ENCODE results near the gene ARHGEF6.

DNA sequence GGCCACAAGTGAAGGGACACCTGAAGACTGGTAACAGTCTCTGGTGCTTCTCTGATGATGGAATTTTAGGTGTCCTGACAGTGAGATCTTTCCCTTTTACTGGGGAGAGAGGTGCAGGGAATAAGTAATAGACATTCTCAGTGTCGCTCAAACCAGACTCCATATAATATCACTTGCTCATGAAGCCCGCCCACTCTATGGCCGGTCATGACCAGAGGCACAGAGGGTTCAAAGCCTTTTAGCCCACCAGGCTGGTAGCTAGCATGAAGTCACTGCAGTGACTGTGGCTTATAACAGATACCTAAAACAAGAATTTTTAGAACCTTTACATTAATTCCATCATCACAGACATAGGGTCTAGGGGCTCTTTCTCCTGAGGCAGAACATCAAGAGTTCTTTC, 129.9 kb downstream of the ARHGEF6 start:
- TF ChIP-seq ESRRA (CRISPR knock-in tag; IDR thresholded peaks at IDR 0.05; ENCODE audit: borderline replicate concordance) (no peak), SP1 (CRISPR knock-in tag; conservative IDR thresholded peaks at IDR 0.05) (no peak), RELA (CRISPR knock-in tag; IDR thresholded peaks at IDR 0.05; ENCODE audit: borderline replicate concordance) (no peak)
- TF ChIP-seq, protein P1, sequence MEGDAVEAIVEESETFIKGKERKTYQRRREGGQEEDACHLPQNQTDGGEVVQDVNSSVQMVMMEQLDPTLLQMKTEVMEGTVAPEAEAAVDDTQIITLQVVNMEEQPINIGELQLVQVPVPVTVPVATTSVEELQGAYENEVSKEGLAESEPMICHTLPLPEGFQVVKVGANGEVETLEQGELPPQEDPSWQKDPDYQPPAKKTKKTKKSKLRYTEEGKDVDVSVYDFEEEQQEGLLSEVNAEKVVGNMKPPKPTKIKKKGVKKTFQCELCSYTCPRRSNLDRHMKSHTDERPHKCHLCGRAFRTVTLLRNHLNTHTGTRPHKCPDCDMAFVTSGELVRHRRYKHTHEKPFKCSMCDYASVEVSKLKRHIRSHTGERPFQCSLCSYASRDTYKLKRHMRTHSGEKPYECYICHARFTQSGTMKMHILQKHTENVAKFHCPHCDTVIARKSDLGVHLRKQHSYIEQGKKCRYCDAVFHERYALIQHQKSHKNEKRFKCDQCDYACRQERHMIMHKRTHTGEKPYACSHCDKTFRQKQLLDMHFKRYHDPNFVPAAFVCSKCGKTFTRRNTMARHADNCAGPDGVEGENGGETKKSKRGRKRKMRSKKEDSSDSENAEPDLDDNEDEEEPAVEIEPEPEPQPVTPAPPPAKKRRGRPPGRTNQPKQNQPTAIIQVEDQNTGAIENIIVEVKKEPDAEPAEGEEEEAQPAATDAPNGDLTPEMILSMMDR (IDR thresholded peaks at IDR 0.05) = no peak
- TF ChIP-seq, protein P2, sequence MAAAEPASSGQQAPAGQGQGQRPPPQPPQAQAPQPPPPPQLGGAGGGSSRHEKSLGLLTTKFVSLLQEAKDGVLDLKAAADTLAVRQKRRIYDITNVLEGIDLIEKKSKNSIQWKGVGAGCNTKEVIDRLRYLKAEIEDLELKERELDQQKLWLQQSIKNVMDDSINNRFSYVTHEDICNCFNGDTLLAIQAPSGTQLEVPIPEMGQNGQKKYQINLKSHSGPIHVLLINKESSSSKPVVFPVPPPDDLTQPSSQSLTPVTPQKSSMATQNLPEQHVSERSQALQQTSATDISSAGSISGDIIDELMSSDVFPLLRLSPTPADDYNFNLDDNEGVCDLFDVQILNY (CRISPR knock-in tag; IDR thresholded peaks at IDR 0.05) = no peak
- TF ChIP-seq, protein P3, sequence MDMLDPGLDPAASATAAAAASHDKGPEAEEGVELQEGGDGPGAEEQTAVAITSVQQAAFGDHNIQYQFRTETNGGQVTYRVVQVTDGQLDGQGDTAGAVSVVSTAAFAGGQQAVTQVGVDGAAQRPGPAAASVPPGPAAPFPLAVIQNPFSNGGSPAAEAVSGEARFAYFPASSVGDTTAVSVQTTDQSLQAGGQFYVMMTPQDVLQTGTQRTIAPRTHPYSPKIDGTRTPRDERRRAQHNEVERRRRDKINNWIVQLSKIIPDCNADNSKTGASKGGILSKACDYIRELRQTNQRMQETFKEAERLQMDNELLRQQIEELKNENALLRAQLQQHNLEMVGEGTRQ (CRISPR knock-in tag; IDR thresholded peaks at IDR 0.05) = no peak

Measured in WTC11 (cell line).